ENCODE data around the gene ATP10A. TPM values are rescaled to one million over a fixed set of nuclear protein-coding genes. Genes with fewer than 3 reads are reported as not detected.

ATP10A gene
- total and polyA plus RNA-seq, 2 of the 8 experiments (the other 6 are each of a cell fraction or from before 2014, with no cell fraction given): 2.0 to 2.8 TPM

GRCh38 chr15:25673972-25674371, 189.2 kb downstream of the ATP10A start (continued):
- no peak for TF ChIP-seq POU5F1 (IDR thresholded peaks at IDR 0.05; ENCODE audit: low read depth, low read length)
- no peak for TF ChIP-seq CREB1 (IDR thresholded peaks at IDR 0.05)
- no peak for TF ChIP-seq CHD1 (IDR thresholded peaks at IDR 0.05; ENCODE audit: low read depth, low read length)
- TF ChIP-seq SP2 (IDR thresholded peaks at IDR 0.05; ENCODE audit: low read length): no peak

Measured in H1 (cell line).